Heart left ventricle (tissue), 13 donors: ENCODE results near the gene MAPK4.

Experiments
- CTCF ChIP-seq, 12 donors: fragments of 200-600 bp; sonication (generic) in 4 of 12; IDR thresholded peaks; one replicate each; pipeline versions ENCODE4 v1.5.0 to v1.8.0; 2018 to 2022; ENCODE audit warnings: antibody characterized with exemption in 12 of 12, mild to moderate bottlenecking in 5 of 12
- POLR2A ChIP-seq, 2 donors: fragments of 450-650 bp; IDR thresholded peaks; one replicate each; pipeline ENCODE4 v1.6.1; 2017; ENCODE audit warnings: antibody characterized with exemption in 2 of 2, mild to moderate bottlenecking in 2 of 2, moderate library complexity in 2 of 2
- donor health status: ischemic (EF 13 %, LVEDD 7.1; RV severe dilation, severe dysfunction).
- donor health status: DM: no; HTN: yes; CAD: no.
- donor health status: DM: no; HTN: no; CAD: no.
- donor health status: ischemic (EF 25% LVEDD 6.9; RV normal size, moderate dysfunction).
- donor health status: ischemic (EF 25% LVEDD 5.7; RV mildly dilated, moderate dysfunction).
- donor health status: ischemic (EF 35%, LVEDD 5.7; RV mildly dilated, moderate dysfunction).
- donor health status: nonischemic (EF 11% LVEDD 7.7; RV severe dilation, severe dysfunction).
- donor health status: DM: yes; HTN: yes; CAD: no.
- donor health status: PGD.
- donor health status: ischemic (EF 29% LVEDD 5.4; RV normal size, mild dysfunction).
- donor health status: nonischemic (EF 23%, LVEDD 6.1; RV moderate dilation, normal function).

- TF ChIP-seq CTCF (IDR thresholded peaks at IDR 0.05) (no peak), POLR2A (IDR thresholded peaks at IDR 0.05) (no peak)
Observed at GRCh38 chr18:50545936-50546335, 14.0 kb upstream of the MAPK4 start.
